ENCODE measurements around the gene NR2F2.

DNA sequence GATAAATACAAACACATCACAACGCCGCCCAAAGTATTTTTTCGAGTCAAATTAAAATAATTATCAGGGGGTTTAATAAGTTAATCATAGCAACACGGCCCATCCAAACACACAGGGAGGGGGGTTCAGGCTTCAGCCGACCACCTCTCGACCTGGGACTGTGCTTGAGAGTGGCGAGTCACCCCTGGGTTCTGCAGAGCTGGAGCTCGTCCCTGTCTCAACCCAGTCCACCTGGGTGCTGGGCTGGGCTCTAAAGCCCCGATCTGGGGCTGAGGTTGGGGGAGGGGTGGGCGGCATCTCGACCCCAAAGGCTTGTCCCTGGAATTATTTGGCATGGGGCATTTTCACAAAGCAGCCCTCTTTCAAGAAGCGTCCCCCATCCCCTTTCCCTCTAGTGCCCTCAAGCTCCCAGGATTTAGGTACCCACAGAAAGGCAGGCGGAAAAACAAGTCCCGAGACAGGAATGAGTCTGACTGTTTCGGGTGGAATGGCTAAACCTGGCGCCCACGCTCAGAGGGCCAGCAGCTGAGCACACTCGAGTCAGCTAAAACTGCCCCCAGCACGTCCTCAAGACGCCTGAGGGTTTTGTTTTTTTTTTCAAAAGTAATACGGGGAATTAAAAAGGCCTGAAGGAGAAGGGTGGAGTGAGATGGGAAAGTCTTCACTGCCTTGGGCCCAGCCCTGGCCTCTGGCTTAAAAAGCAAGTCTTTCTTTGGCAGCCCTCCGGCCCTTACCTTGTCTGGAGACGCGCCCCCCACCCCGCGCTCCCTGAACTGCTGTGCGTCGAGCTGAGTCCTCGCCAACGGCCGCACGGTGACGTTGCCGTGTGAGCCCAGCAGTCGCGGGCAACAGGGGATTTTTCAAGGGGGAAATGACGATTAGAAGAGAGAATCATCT, 32.5 kb downstream of the NR2F2 start:
- TF ChIP-seq, protein P1, sequence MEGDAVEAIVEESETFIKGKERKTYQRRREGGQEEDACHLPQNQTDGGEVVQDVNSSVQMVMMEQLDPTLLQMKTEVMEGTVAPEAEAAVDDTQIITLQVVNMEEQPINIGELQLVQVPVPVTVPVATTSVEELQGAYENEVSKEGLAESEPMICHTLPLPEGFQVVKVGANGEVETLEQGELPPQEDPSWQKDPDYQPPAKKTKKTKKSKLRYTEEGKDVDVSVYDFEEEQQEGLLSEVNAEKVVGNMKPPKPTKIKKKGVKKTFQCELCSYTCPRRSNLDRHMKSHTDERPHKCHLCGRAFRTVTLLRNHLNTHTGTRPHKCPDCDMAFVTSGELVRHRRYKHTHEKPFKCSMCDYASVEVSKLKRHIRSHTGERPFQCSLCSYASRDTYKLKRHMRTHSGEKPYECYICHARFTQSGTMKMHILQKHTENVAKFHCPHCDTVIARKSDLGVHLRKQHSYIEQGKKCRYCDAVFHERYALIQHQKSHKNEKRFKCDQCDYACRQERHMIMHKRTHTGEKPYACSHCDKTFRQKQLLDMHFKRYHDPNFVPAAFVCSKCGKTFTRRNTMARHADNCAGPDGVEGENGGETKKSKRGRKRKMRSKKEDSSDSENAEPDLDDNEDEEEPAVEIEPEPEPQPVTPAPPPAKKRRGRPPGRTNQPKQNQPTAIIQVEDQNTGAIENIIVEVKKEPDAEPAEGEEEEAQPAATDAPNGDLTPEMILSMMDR (IDR thresholded peaks at IDR 0.05), result no peak
- TF ChIP-seq POLR2A (IDR thresholded peaks at IDR 0.05) (no peak), POLR2AphosphoS5 (IDR thresholded peaks at IDR 0.05) (no peak), EP300 (IDR thresholded peaks at IDR 0.05; ENCODE audit: low read depth) (no peak)

All from transverse colon (tissue), 4 donors.